HAP-1 (cell line): ENCODE results near the gene BMAL1.
"Not testable (repeated sequence)": the region's sequence is repeated elsewhere in the genome, so short reads cannot be mapped to it uniquely, and the experiment has no call there.

Experiments
- DNase-seq, 2 experiments: peaks; one replicate each; pipeline ENCODE4 v3.0.0-alpha.2; 2016 to 2020; ENCODE audit warnings: low spot score in 2 of 2
- H3K27me3 ChIP-seq: fragments of 250-450 bp; sonication (Bioruptor Pico); 2 replicates; pipeline ENCODE4 v1.5.1; 2020; ENCODE audit warnings: low read depth, mild to moderate bottlenecking, moderate library complexity
- H3K36me3 ChIP-seq: fragments of 250-450 bp; sonication (Bioruptor Pico); replicated peaks from 2 replicates; pipeline ENCODE4 v1.5.1; 2020; ENCODE audit warnings: mild to moderate bottlenecking
- H3K4me1 ChIP-seq: fragments of 250-450 bp; sonication (Bioruptor Pico); 2 replicates; pipeline ENCODE4 v1.5.1; 2020; ENCODE audit warnings: mild to moderate bottlenecking
- H3K4me3 ChIP-seq: fragments of 250-450 bp; sonication (Bioruptor Pico); 2 replicates; pipeline ENCODE4 v1.5.1; 2020; ENCODE audit warnings: mild to moderate bottlenecking, moderate library complexity
- H3K9me3 ChIP-seq: fragments of 250-450 bp; sonication (Bioruptor Pico); 2 replicates; pipeline ENCODE4 v1.5.1; 2020; ENCODE audit warnings: mild to moderate bottlenecking, moderate library complexity
- in situ Hi-C: fragments of 300-500 bp; cut with MboI; formaldehyde crosslinking; loops from 3 replicates; pipeline ENCODE4 v1.14.3; 2020; ENCODE audit warnings: low sequenced_read_pairs, inconsistent platforms, mixed read lengths

Gene BMAL1

DNA sequence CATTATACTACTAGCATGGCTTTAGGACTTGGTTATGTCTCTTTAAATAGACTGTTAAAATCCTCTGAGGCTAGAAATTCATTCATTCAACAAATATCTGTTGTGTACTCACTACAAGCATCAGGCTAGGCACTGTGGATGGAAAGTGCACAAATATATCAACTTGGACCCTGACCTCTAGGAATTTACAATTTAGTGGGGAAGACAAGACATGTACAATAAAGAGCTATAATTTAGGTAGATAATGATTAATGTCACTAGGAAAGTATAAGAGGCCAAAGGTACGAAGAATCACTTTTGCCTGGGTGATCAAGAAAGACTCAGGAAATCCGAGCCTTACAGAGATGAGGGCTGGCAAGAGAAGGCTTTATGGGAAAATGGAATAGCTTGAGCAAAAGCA is 25.6 kb upstream of the BMAL1 start:
- H3K36me3 ChIP-seq: no peaks in the 10 kb centered on the region
- H3K4me3 ChIP-seq: no peak overlapping the region
- no peaks in the 10 kb centered on the region for H3K4me1 ChIP-seq
- H3K9me3 ChIP-seq: no peaks in the 10 kb centered on the region
- peaks cover 3% of the 10 kb centered on the region; the same call in 1 of the 2 replicates for H3K27me3 ChIP-seq
- no peak for DNase-seq
- in situ Hi-C loops: no loop called here

DNA sequence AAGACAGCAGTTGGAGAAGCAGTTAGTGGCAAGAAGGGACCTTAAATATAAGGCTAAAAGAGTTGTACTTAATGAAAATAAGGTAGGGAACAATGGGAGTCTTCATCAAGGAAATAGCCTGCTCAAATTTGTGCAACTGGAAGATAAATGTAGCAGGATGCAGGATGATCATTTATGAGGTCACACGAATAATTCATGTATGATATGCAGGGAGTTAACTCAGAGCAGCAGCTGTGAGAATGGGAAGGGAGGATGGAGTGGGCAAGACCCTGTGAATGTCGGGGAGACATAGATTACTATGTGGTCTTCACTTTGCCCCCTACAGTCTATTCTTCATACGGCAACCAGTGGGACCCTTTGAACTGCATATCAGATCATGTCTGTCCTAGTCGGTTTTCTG is 25.2 kb upstream of the BMAL1 start:
- H3K36me3 ChIP-seq: no peaks in the 10 kb centered on the region
- in situ Hi-C loops: no loop called here
- DNase-seq: no peak
- no peak overlapping the region for H3K4me3 ChIP-seq
- no peaks in the 10 kb centered on the region for H3K9me3 ChIP-seq
- H3K27me3 ChIP-seq: peaks cover 3% of the 10 kb centered on the region; the same call in 1 of the 2 replicates
- no peaks in the 10 kb centered on the region for H3K4me1 ChIP-seq

DNA sequence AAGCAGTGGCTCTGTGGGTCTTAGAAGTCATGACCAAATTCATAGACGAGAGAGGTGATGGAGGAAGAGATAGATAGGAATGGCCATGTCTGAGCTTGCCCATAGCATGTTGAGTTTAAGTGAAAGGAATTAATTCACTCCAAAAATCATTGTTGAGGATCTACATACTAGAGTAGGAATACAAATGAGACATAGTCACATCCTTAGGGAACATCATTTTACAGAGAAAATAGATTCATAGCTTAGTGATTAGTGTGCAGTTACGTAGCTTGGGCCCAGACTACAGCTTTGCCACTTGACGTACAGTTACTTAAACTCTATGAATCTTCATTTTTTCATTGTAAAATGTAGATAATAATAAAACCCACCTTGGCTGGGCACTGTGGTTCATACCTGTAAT is 21.4 kb upstream of the BMAL1 start:
- H3K36me3 ChIP-seq: no peaks in the 10 kb centered on the region
- H3K4me1 ChIP-seq: peaks cover 3% of the 10 kb centered on the region; the same call in 1 of the 2 replicates
- H3K4me3 ChIP-seq: no peak overlapping the region
- H3K9me3 ChIP-seq: no peaks in the 10 kb centered on the region
- no peak for DNase-seq
- H3K27me3 ChIP-seq: peaks cover 3% of the 10 kb centered on the region; the same call in 1 of the 2 replicates
- in situ Hi-C loops: no loop called here

DNA sequence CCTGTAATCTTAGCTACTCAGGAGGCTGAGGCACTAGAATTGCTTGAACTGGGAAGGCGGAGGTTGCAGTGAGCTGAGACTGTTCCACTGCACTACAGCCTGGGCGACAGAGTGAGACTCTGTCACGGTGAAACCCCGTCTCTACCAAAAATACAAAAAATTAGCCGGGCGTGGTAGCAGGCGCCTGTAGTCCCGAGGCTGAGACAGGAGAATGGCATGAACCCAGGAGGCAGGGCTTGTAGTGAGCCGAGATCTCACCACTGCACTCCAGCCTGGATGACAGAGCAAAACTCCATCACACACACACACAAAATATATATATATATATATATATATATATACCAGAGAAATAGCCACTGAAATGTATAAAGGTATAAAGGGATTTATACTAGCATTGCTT is 19.5 kb upstream of the BMAL1 start:
- H3K4me3 ChIP-seq, H3K4me1 ChIP-seq, DNase-seq, H3K9me3 ChIP-seq, H3K36me3 ChIP-seq, in situ Hi-C loops, H3K27me3 ChIP-seq: not testable (repeated sequence)

DNA sequence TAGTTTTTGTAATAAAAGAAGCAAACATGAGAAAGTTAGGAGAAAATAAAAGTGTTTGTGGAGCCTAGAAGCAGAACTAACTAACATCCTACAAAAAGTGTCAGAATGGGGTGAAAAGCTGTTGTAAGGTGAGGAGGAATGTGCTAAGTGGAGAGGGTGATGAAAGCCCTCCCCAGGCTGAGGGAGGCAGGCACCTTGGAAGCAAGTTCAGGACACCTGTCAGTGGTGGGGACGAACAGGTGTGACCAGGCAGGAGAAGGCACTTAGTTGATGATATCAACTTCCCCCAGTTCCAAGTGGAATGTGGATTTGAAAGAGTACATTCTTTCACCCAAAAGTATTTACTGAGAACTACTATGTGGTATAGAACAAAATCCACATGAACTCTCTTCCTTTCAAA is 18.7 kb upstream of the BMAL1 start:
- Histone ChIP-seq H3K4me3 (no peak overlapping the region), H3K36me3 (no peaks in the 10 kb centered on the region), H3K9me3 (no peaks in the 10 kb centered on the region), H3K4me1 (peaks cover 6% of the 10 kb centered on the region; the same call in 1 of the 2 replicates), H3K27me3 (peaks cover 3% of the 10 kb centered on the region; the same call in 1 of the 2 replicates)
- in situ Hi-C loops: no loop called here
- no peak for DNase-seq

DNA sequence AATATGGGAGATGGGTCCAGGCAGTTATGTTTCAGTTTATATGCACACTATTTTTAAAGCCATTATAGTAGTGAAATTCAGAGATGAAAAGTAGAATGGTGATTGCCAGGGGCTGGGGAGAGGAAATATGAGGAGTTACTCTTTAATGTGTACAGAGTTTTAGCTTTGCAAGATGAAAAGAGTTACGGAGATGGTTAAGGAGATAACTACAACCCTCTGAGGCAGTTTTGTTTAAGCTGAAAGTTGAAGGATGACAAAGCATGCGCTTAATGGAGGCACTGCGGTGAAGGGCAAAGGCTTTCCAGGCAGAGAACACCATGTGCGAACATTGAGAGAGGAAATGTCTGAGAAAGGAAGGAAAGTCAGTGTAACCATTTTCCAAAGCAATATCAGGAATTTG is 18.2 kb upstream of the BMAL1 start:
- Histone ChIP-seq H3K4me1 (peaks cover 6% of the 10 kb centered on the region; the same call in 1 of the 2 replicates), H3K36me3 (no peaks in the 10 kb centered on the region), H3K9me3 (no peaks in the 10 kb centered on the region), H3K4me3 (no peak overlapping the region), H3K27me3 (peaks cover 3% of the 10 kb centered on the region)
- DNase-seq: no peak
- in situ Hi-C loops: no loop called here

DNA sequence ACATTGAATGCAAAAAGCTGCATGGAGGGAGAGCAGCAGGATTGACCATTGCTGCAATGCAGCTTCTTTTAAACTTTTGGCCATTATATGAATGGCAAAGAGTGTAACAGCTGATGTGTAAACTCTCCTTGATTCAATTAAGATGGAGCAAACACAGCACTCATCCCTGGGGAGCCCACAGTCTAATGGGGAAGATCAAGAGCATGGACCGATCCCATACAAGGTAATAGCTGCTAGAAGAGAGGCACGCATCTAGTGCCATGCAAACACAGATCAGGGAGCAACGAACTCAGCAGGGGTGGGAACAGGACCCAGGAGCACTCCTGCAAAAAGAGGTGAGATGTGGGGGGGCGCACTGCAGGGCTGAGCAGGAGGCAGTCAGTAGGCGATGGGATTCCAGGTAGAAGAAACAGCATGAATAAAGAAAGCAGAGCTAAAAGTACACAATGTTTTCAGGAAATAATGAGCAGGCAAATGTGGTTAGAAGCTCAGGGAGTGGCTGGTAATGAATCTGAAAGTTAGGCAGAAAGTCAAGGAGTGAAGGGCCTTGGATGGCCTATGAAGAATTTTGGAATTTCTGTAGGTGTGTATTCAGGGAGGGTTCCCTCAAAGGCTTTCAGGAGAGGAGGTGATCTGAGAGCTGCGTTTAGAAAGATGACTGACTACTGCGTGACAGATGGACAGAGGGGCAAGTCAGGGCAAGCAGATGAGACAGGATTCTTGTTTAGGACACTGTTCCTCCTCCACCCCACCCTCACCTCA is 17.2 kb upstream of the BMAL1 start:
- in situ Hi-C loops: no loop called here
- Histone ChIP-seq H3K36me3 (no peaks in the 10 kb centered on the region), H3K9me3 (no peaks in the 10 kb centered on the region), H3K4me3 (no peak overlapping the region), H3K27me3 (peaks cover 6% of the 10 kb centered on the region), H3K4me1 (peaks cover 6% of the 10 kb centered on the region; the same call in 1 of the 2 replicates)
- DNase-seq: no peak

DNA sequence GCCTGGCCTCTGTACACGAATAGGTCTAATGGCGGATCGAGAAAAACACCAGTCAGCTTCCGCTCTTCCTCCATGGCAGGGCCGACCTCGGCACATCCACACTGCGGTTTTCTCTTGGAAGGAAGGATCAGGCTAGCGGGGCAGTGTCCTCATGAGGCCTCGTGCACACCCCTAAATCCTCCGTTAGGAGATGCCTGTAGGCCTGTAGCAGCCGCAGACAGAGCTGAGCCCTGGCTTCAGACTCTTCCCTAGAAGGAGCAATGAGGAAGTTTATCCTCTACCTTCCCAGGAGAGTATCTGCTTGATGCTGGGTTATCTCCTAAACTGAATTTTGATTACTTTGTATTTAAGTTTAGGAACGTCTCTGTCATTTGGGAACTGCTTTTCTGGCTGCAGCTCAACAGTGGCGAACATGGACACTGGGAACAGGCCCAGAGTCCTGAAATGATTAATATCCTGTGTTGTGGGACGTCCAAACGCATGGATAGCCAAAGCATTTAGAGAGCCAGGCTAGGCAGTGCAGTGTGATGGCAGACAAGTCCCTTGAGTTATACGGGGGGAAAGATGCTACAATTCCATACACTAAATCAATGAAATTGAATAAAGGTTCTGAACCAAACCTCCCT is 16.5 kb upstream of the BMAL1 start:
- in situ Hi-C loops: no loop called here
- no peak for DNase-seq
- Histone ChIP-seq H3K36me3 (no peaks in the 10 kb centered on the region), H3K9me3 (no peaks in the 10 kb centered on the region), H3K27me3 (peaks cover 3% of the 10 kb centered on the region; the same call in 1 of the 2 replicates), H3K4me3 (no peak overlapping the region), H3K4me1 (peaks cover 6% of the 10 kb centered on the region; the same call in 1 of the 2 replicates)

DNA sequence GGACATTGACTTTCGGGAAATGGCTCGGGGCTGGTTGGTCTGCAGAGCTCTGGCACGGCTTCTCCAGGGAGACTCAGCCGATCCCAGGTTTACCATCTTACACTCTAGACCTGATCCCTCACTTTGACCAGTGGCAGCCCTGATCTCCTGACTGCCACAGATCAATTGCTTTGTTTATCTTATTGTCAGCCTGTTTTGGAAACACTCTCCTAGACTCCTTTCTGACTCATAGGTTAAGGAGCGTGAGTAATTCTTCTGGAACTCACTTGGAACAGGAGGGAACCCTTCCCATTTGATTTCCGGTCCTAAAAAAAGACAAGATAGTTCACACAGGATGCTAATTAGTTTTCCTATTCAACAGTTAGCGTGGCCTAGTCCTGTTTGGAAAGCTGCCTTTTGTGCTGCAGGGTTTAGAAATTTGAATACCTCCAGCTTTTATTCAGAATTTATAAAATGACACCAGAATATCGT is 16.0 kb upstream of the BMAL1 start:
- H3K4me3 ChIP-seq: no peak overlapping the region

DNA sequence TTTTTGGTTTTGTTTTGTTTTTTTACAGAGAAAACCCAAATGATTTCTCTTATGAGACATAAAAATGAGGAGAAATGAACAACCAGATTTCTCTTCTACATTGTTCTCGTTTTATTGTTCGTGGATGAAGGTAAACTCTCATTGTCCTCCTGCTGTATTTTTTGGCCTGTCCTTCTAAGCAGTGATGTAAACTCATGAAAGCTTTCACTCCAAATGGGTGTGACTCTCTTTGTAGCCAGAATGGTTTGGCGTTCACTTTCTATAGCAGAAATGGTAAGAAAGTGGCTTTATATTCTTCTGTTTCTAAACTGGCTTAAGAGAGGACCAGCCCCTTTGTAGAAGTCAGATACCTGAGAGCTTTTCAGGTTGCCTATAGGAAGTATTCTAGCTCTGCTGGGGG is 15.5 kb upstream of the BMAL1 start:
- Histone ChIP-seq H3K4me1 (peaks cover 6% of the 10 kb centered on the region; the same call in 1 of the 2 replicates), H3K36me3 (no peaks in the 10 kb centered on the region), H3K4me3 (no peak overlapping the region), H3K9me3 (no peaks in the 10 kb centered on the region), H3K27me3 (peaks cover 3% of the 10 kb centered on the region; the same call in 1 of the 2 replicates)
- in situ Hi-C loops: no loop called here
- DNase-seq: no peak

More for the DNA sequence above, 16.0 kb upstream of the BMAL1 start:
- Histone ChIP-seq H3K4me1 (peaks cover 6% of the 10 kb centered on the region; the same call in 1 of the 2 replicates), H3K36me3 (no peaks in the 10 kb centered on the region), H3K27me3 (peaks cover 3% of the 10 kb centered on the region; the same call in 1 of the 2 replicates), H3K9me3 (no peaks in the 10 kb centered on the region)
- DNase-seq: no peak
- in situ Hi-C loops: no loop called here

DNA sequence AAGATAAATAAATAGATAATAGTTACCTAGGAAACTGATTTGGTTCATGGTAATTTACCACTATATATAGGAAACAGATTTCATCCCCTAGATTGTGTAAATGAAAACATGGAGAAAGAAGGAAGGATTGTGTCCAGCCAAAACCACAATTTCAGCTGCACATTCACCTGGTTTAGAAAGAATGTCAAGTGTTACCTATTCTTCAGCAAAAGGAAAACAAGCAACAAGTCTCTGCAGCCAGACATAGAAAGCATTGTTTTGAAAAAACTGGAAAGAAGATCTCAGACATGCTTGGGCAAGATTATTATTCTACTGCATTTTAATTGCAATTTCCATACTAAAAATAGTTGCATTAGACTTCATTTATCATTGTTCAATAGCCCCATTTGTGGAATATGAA is 8.8 kb upstream of the BMAL1 start:
- in situ Hi-C loops: no loop called here
- no peaks in the 10 kb centered on the region for H3K9me3 ChIP-seq
- no peaks in the 10 kb centered on the region for H3K4me1 ChIP-seq
- peaks cover 17% of the 10 kb centered on the region for H3K27me3 ChIP-seq
- no peak for DNase-seq
- no peaks in the 10 kb centered on the region for H3K36me3 ChIP-seq
- H3K4me3 ChIP-seq: no peak overlapping the region

DNA sequence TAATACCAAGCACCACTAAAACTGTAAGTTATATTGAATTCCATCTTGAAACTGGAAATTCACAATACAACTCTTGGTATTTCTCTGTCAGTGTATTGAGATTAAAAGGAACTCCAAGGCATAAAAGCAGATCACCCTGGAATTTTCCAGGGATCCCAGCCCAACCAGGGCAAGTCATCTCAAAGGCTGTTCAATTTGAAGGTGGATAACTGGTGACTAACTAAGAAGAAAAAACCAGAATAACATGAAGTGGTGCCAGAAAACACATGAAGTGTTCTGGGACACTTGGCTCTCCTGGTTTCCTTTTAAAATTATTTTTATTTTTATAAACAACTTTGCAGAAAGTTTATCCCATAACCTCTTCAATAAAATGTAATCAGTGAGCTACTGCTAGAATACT is 7.8 kb upstream of the BMAL1 start:
- in situ Hi-C loops: no loop called here
- no peaks in the 10 kb centered on the region for H3K9me3 ChIP-seq
- peaks cover 21% of the 10 kb centered on the region for H3K27me3 ChIP-seq
- no peak for DNase-seq
- no peak overlapping the region for H3K4me3 ChIP-seq
- H3K4me1 ChIP-seq: no peaks in the 10 kb centered on the region
- no peaks in the 10 kb centered on the region for H3K36me3 ChIP-seq

DNA sequence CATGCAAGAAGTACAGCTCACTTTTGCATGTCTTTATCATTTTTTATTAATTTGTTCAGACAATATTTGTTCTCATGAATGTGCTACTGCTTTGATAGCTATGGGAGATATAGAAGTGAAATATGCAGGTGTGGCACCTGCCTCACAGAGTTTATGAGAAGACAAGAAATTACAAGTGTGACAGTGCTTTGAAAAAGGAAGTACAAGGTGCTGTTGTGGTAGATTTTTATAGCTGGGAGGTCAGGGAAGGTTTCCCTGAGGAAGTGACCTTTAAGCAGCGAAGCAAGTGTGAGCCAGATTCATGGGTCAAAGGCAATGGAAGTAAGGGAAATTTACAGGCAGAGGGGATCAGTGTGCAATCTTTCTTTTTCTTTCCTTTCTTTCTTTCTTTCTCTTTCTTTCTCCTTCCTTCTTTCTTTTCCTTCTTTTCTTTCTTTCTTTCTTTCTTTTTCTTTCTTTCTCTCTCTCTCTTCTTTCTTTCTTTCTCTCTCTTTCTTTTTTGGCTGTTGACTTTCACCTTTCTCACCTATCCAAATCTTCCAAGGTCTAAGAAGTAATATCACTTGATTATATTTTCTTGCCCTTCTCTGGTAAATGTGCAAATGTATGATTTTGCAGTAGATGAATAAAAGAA is 6.4 kb upstream of the BMAL1 start:
- Histone ChIP-seq H3K9me3 (no peaks in the 10 kb centered on the region), H3K36me3 (no peaks in the 10 kb centered on the region), H3K27me3 (peaks cover 22% of the 10 kb centered on the region), H3K4me1 (no peaks in the 10 kb centered on the region), H3K4me3 (no peak overlapping the region)
- DNase-seq: no peak
- in situ Hi-C loops: no loop called here

DNA sequence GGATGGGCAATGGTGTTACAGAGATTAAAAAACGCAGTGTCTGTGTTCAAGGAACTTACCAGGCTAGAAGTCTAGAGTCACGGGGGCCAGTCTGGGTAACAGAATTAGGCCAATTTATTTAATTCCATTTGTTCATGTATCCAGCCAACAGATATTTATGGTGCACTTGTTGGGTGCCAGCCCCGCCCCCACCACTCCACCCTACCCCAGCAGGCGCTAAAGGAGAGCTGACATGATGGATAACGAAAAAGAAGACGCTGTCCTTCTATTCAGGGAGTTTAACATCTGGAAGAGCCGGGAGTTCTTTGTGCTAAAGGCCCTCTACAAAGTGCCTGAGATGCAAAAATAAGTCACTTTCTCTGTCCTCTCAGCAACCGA is 1.1 kb upstream of the BMAL1 start:
- in situ Hi-C loops: no loop called here
- H3K36me3 ChIP-seq: no peaks in the 10 kb centered on the region
- no peak for DNase-seq
- peaks cover 37% of the 10 kb centered on the region for H3K27me3 ChIP-seq
- peak overlapping the region; percentile 59 for H3K4me3 ChIP-seq
- H3K4me1 ChIP-seq: no peaks in the 10 kb centered on the region
- no peaks in the 10 kb centered on the region for H3K9me3 ChIP-seq
